DND-41 (cell line): ENCODE data around the gene ARL6IP6.
A peak's percentile ranks its signal among the peaks of the same experiment; 100 is the strongest.

Experiments used
- ATAC-seq: fragments of 200-7000 bp; cut with Tn5 transposase; 3 replicates; pipeline ENCODE4 v1.9.1; 2021; ENCODE audit warnings: low read depth; ENCODE audit not compliant: insufficient read depth
- DNase-seq: peaks from one replicate; pipeline ENCODE4 v3.0.0-alpha.2; 2020
- H2AFZ ChIP-seq: 2 replicates; pipeline ENCODE4 v1.6.0; 2012; ENCODE audit warnings: low read depth, low read length
- H3K27ac ChIP-seq: 2 replicates; pipeline ENCODE4 v1.5.1; 2012; ENCODE audit warnings: low read length, inconsistent platforms
- H3K27me3 ChIP-seq: fragments of 200-600 bp; sonication (generic); 2 replicates; pipeline ENCODE4 v1.6.0; 2012; ENCODE audit warnings: low read length, mild to moderate bottlenecking, inconsistent platforms; ENCODE audit not compliant: insufficient read depth, poor library complexity
- H3K36me3 ChIP-seq: 2 replicates; pipeline ENCODE4 v1.5.1; 2012; ENCODE audit warnings: low read length, inconsistent platforms; ENCODE audit not compliant: insufficient read depth
- H3K4me1 ChIP-seq: 2 replicates; pipeline ENCODE4 v1.5.1; 2012; ENCODE audit warnings: mild to moderate bottlenecking, low read length; ENCODE audit not compliant: insufficient read depth
- H3K4me2 ChIP-seq: 2 replicates; pipeline ENCODE4 v1.6.0; 2012; ENCODE audit warnings: mild to moderate bottlenecking, moderate library complexity, low read length, inconsistent platforms; ENCODE audit not compliant: insufficient read depth
- H3K4me3 ChIP-seq, 2 experiments: fragments of 200-600 bp in 1 of 2; shearing (Covaris generic) in 1 of 2; 2 replicates each; pipeline ENCODE4 v1.5.1; 2012 to 2016; ENCODE audit warnings: inconsistent platforms in 2 of 2, low read length in 2 of 2, mild to moderate bottlenecking in 2 of 2, low read depth in 1 of 2, moderate library complexity in 1 of 2
- H3K79me2 ChIP-seq: 2 replicates; pipeline ENCODE4 v1.6.0; 2012; ENCODE audit warnings: low read length, inconsistent platforms; ENCODE audit not compliant: insufficient read depth
- H3K9ac ChIP-seq: 2 replicates; pipeline ENCODE4 v1.6.0; 2012; ENCODE audit warnings: low read depth, mild to moderate bottlenecking, inconsistent platforms, low read length, moderate library complexity
- H3K9me3 ChIP-seq: 2 replicates; pipeline ENCODE4 v1.5.1; 2012; ENCODE audit warnings: low read length, moderate library complexity, mild to moderate bottlenecking, inconsistent platforms; ENCODE audit not compliant: insufficient read depth, severe bottlenecking
- H4K20me1 ChIP-seq: 2 replicates; pipeline ENCODE4 v1.6.0; 2012; ENCODE audit warnings: low read length; ENCODE audit not compliant: insufficient read depth
- EZH2 ChIP-seq: IDR thresholded peaks from 3 replicates; pipeline ENCODE4 v1.6.1; 2012; ENCODE audit warnings: borderline replicate concordance, low read depth, mild to moderate bottlenecking, moderate library complexity, low read length, inconsistent platforms; ENCODE audit not compliant: severe bottlenecking
- TF ChIP-seq, protein P1 (sequence below): IDR thresholded peaks from 2 replicates; pipeline ENCODE4 v1.5.1; 2012; ENCODE audit warnings: borderline replicate concordance, low read length, moderate library complexity, mild to moderate bottlenecking; ENCODE audit not compliant: poor library complexity, severe bottlenecking; ENCODE audit errors: extremely low read depth

Gene ARL6IP6

GRCh38 chr2:152755029-152755428, 36.6 kb downstream of the ARL6IP6 start:
- ATAC-seq (no peak), DNase-seq (no peak)
- no peak overlapping the region for H3K9ac ChIP-seq
- H3K9me3 ChIP-seq = no peaks in the 10 kb centered on the region
- no peak overlapping the region for H3K4me2 ChIP-seq
- no peak overlapping the region for H2AFZ ChIP-seq
- no peak overlapping the region for H3K4me3 ChIP-seq
- H3K79me2 ChIP-seq = peaks cover 12% of the 10 kb centered on the region; the same call in 1 of the 2 replicates
- H3K27me3 ChIP-seq = no peaks in the 10 kb centered on the region
- H3K36me3 ChIP-seq = peaks cover 91% of the 10 kb centered on the region
- TF ChIP-seq, protein P1, sequence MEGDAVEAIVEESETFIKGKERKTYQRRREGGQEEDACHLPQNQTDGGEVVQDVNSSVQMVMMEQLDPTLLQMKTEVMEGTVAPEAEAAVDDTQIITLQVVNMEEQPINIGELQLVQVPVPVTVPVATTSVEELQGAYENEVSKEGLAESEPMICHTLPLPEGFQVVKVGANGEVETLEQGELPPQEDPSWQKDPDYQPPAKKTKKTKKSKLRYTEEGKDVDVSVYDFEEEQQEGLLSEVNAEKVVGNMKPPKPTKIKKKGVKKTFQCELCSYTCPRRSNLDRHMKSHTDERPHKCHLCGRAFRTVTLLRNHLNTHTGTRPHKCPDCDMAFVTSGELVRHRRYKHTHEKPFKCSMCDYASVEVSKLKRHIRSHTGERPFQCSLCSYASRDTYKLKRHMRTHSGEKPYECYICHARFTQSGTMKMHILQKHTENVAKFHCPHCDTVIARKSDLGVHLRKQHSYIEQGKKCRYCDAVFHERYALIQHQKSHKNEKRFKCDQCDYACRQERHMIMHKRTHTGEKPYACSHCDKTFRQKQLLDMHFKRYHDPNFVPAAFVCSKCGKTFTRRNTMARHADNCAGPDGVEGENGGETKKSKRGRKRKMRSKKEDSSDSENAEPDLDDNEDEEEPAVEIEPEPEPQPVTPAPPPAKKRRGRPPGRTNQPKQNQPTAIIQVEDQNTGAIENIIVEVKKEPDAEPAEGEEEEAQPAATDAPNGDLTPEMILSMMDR = peak; percentile 46
- TF ChIP-seq EZH2 = no peak
- H3K4me1 ChIP-seq = no peaks in the 10 kb centered on the region
- H3K27ac ChIP-seq = no peak overlapping the region
- H4K20me1 ChIP-seq = peaks cover 16% of the 10 kb centered on the region; the same call in 1 of the 2 replicates

- no peak for ATAC-seq
- H3K4me3 ChIP-seq = no peak overlapping the region
- H3K9ac ChIP-seq = no peak overlapping the region
- no peak overlapping the region for H2AFZ ChIP-seq
- H4K20me1 ChIP-seq = peaks cover 12% of the 10 kb centered on the region; the same call in 1 of the 2 replicates
- no peak overlapping the region for H3K27ac ChIP-seq
- H3K4me1 ChIP-seq = no peaks in the 10 kb centered on the region
- TF ChIP-seq, protein P1 = no peak
- no peak for TF ChIP-seq EZH2
- H3K4me2 ChIP-seq = no peak overlapping the region
- no peaks in the 10 kb centered on the region for H3K9me3 ChIP-seq
- H3K36me3 ChIP-seq = peaks cover 81% of the 10 kb centered on the region
- H3K27me3 ChIP-seq = no peaks in the 10 kb centered on the region
- peaks cover under 1% of the 10 kb centered on the region; the same call in 1 of the 2 replicates for H3K79me2 ChIP-seq
- DNase-seq = no peak
Observed at GRCh38 chr2:152759290-152760072, 41.1 kb downstream of the ARL6IP6 start.

DNA sequence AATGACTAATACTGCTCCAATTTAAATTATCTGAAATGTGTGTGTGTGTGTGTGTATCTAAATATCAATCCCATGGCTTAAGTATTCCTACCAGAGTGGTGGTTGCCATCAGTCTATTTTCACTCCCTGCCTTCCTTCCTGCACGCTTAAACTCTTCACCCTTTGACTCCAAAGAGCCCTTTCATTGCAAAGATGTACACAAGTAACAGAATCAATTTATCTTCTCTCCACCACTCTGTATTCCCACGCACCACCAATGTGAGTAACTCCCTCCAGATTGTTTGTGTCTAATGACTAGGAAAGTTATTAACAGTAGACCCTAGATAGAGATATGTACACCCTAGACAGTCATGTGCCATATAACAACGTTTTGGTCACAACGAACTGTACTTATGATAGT, 42.8 kb downstream of the ARL6IP6 start:
- Histone ChIP-seq H3K9ac (no peak overlapping the region), H3K4me1 (no peaks in the 10 kb centered on the region), H3K79me2 (no peaks in the 10 kb centered on the region), H2AFZ (no peak overlapping the region), H3K27ac (no peak overlapping the region), H3K36me3 (peaks cover 68% of the 10 kb centered on the region), H3K4me3 (no peak overlapping the region), H3K27me3 (no peaks in the 10 kb centered on the region), H3K4me2 (no peak overlapping the region), H4K20me1 (peaks cover 6% of the 10 kb centered on the region; the same call in 1 of the 2 replicates), H3K9me3 (no peaks in the 10 kb centered on the region)
- TF ChIP-seq EZH2 = no peak
- TF ChIP-seq, protein P1 = no peak
- DNase-seq (no peak), ATAC-seq (no peak)
